H9 (cell line): ENCODE results near the gene KCNG3. TPM values are rescaled to one million over a fixed set of nuclear protein-coding genes. Genes with fewer than 3 reads are reported as not detected.

ENCODE experiments used
- DNase-seq: peaks from one replicate; pipeline ENCODE4 v3.0.0-alpha.2; 2017
- H2AFZ ChIP-seq: one replicate; pipeline ENCODE4 v1.6.1; 2013; ENCODE audit warnings: mild to moderate bottlenecking, low read length, control low read depth, moderate library complexity
- H2AK5ac ChIP-seq: 2 replicates; pipeline ENCODE4 v1.6.1; 2013; ENCODE audit warnings: low read length, control low read depth, mixed read lengths; ENCODE audit not compliant: insufficient read length
- H2BK120ac ChIP-seq: one replicate; pipeline ENCODE4 v1.6.1; 2013; ENCODE audit warnings: low read depth, mild to moderate bottlenecking, low read length, control low read depth, inconsistent platforms; ENCODE audit not compliant: poor library complexity, severe bottlenecking
- H2BK12ac ChIP-seq: 2 replicates; pipeline ENCODE4 v1.6.1; 2013; ENCODE audit warnings: low read length, control low read depth, mixed read lengths, low read depth; ENCODE audit not compliant: insufficient read length
- H2BK15ac ChIP-seq: 2 replicates; pipeline ENCODE4 v1.6.1; 2013; ENCODE audit warnings: low read depth, low read length, control low read depth
- H2BK20ac ChIP-seq: one replicate; pipeline ENCODE4 v1.6.1; 2013; ENCODE audit warnings: low read depth, mild to moderate bottlenecking, low read length, control low read depth, inconsistent platforms; ENCODE audit not compliant: poor library complexity, severe bottlenecking
- H2BK5ac ChIP-seq: 2 replicates; pipeline ENCODE4 v1.6.1; 2013; ENCODE audit warnings: low read length, control low read depth, mixed read lengths; ENCODE audit not compliant: insufficient read length
- H3K14ac ChIP-seq: 2 replicates; pipeline ENCODE4 v1.6.1; 2013; ENCODE audit warnings: low read length, control low read depth; ENCODE audit not compliant: insufficient read depth
- H3K18ac ChIP-seq: 2 replicates; pipeline ENCODE4 v1.6.1; 2013; ENCODE audit warnings: low read depth, mild to moderate bottlenecking, mixed read lengths, low read length, control low read depth; ENCODE audit not compliant: insufficient read length
- H3K23ac ChIP-seq: 2 replicates; pipeline ENCODE4 v1.6.1; 2013; ENCODE audit warnings: low read length, control low read depth, mixed read lengths, low read depth; ENCODE audit not compliant: insufficient read length
- H3K23me2 ChIP-seq: 2 replicates; pipeline ENCODE4 v1.6.1; 2013; ENCODE audit warnings: low read depth, mild to moderate bottlenecking, mixed read lengths, low read length, control low read depth; ENCODE audit not compliant: insufficient read length, poor library complexity, severe bottlenecking
- H3K27ac ChIP-seq: 2 replicates; pipeline ENCODE4 v1.5.1; 2013; ENCODE audit warnings: low read length, control low read depth, mixed read lengths, low read depth; ENCODE audit not compliant: insufficient read length
- H3K27me3 ChIP-seq: 2 replicates; pipeline ENCODE4 v1.6.1; 2013; ENCODE audit warnings: low read length, control low read depth, inconsistent platforms; ENCODE audit not compliant: insufficient read depth
- H3K4ac ChIP-seq: 2 replicates; pipeline ENCODE4 v1.6.1; 2013; ENCODE audit warnings: low read depth, mild to moderate bottlenecking, control low read depth, inconsistent platforms, low read length, moderate library complexity
- H3K4me1 ChIP-seq: 2 replicates; pipeline ENCODE4 v1.6.1; 2013; ENCODE audit warnings: low read length, control low read depth, inconsistent platforms; ENCODE audit not compliant: insufficient read depth
- H3K4me2 ChIP-seq: 2 replicates; pipeline ENCODE4 v1.6.1; 2013; ENCODE audit warnings: low read length, control low read depth, mixed read lengths; ENCODE audit not compliant: insufficient read length, insufficient read depth
- H3K56ac ChIP-seq: 2 replicates; pipeline ENCODE4 v1.6.1; 2013; ENCODE audit warnings: low read depth, mild to moderate bottlenecking, mixed read lengths, low read length, control low read depth; ENCODE audit not compliant: insufficient read length
- H3K79me1 ChIP-seq: 2 replicates; pipeline ENCODE4 v1.6.1; 2013; ENCODE audit warnings: low read depth, mild to moderate bottlenecking, moderate library complexity, low read length, control low read depth, inconsistent platforms; ENCODE audit not compliant: insufficient read depth, poor library complexity, severe bottlenecking
- H3K79me2 ChIP-seq: 2 replicates; pipeline ENCODE4 v1.6.1; 2013; ENCODE audit warnings: low read length, control low read depth, inconsistent platforms; ENCODE audit not compliant: insufficient read depth
- H3K9ac ChIP-seq: 2 replicates; pipeline ENCODE4 v1.6.1; 2013; ENCODE audit warnings: low read length, control low read depth, mixed read lengths; ENCODE audit not compliant: insufficient read length; ENCODE audit errors: extremely low read depth
- H3K9me3 ChIP-seq: one replicate; pipeline ENCODE4 v1.6.1; 2013; ENCODE audit warnings: low read depth, low read length, inconsistent platforms; ENCODE audit not compliant: control insufficient read depth
- H3T11ph ChIP-seq: one replicate; pipeline ENCODE4 v1.6.1; 2013; ENCODE audit warnings: mild to moderate bottlenecking, low read length, control low read depth, inconsistent platforms
- H4K20me1 ChIP-seq: one replicate; pipeline ENCODE4 v1.6.1; 2013; ENCODE audit not compliant: control insufficient read depth, insufficient read length, insufficient read depth
- H4K5ac ChIP-seq: 2 replicates; pipeline ENCODE4 v1.6.1; 2013; ENCODE audit warnings: low read depth, mild to moderate bottlenecking, mixed read lengths, low read length, control low read depth; ENCODE audit not compliant: insufficient read length
- H4K8ac ChIP-seq: replicated peaks from 2 replicates; pipeline ENCODE4 v1.6.1; 2013; ENCODE audit warnings: low read length, control low read depth, mixed read lengths, low read depth; ENCODE audit not compliant: insufficient read length
- H4K91ac ChIP-seq: 2 replicates; pipeline ENCODE4 v1.6.1; 2013; ENCODE audit warnings: low read depth, mild to moderate bottlenecking, moderate library complexity, mixed read lengths, low read length, control low read depth; ENCODE audit not compliant: insufficient read length
- H3K27ac Mint-ChIP-seq, 3 experiments: 2 replicates in 2 of 3; 3 replicates in 1 of 3; pipeline ENCODE4 v1.8.0; 2020 to 2021; ENCODE audit warnings: mixed read lengths in 3 of 3, mild to moderate bottlenecking in 1 of 3, moderate library complexity in 1 of 3
- H3K27me3 Mint-ChIP-seq: 2 replicates; pipeline ENCODE4 v1.8.0; 2021; ENCODE audit warnings: low read depth, mild to moderate bottlenecking, moderate library complexity, mixed read lengths
- H3K36me3 Mint-ChIP-seq, 3 experiments: 2 replicates in 2 of 3; 3 replicates in 1 of 3; pipeline ENCODE4 v1.8.0; 2020 to 2021; ENCODE audit warnings: low read depth in 3 of 3, mixed read lengths in 3 of 3; ENCODE audit not compliant: insufficient read depth in 1 of 3
- H3K4me1 Mint-ChIP-seq, 2 experiments: 2 replicates each; pipeline ENCODE4 v1.8.0; 2020; ENCODE audit warnings: mixed read lengths in 2 of 2
- H3K4me3 Mint-ChIP-seq, 2 experiments: 2 replicates in 1 of 2; 3 replicates in 1 of 2; pipeline ENCODE4 v1.8.0; 2020 to 2021; ENCODE audit warnings: mild to moderate bottlenecking in 2 of 2, mixed read lengths in 2 of 2, moderate library complexity in 1 of 2
- H3K9me3 Mint-ChIP-seq, 2 experiments: 2 replicates in 1 of 2; 3 replicates in 1 of 2; pipeline ENCODE4 v1.8.0; 2020; ENCODE audit warnings: mild to moderate bottlenecking in 2 of 2, mixed read lengths in 2 of 2, moderate library complexity in 1 of 2
- WGBS: extraction: QIAGEN DNeasy Blood & Tissue Kit; methylation state at CpG from one replicate; pipeline ENCODE4 v1.1.7; 2013; ENCODE audit warnings: missing lambda C conversion rate, low lambda C conversion rate, mixed read lengths; ENCODE audit not compliant: insufficient read length; ENCODE audit errors: extremely low coverage; 5-methylcytosine and 5-hydroxymethylcytosine counted together
- total RNA-seq: library from RNA; stranded (reverse); gene quantifications from 2 replicates; pipeline ENCODE4 v1.2.1, GENCODE V29; 2021
- TF ChIP-seq, protein P1 (sequence below): fragments of 200-600 bp; sonication (generic); conservative IDR thresholded peaks from 3 replicates; pipeline ENCODE4 v1.8.0; 2021; ENCODE audit warnings: antibody characterized with exemption, mild to moderate bottlenecking

The KCNG3 gene
- total RNA-seq, 1 experiment from 2014 or later, result 16.5 TPM

DNA sequence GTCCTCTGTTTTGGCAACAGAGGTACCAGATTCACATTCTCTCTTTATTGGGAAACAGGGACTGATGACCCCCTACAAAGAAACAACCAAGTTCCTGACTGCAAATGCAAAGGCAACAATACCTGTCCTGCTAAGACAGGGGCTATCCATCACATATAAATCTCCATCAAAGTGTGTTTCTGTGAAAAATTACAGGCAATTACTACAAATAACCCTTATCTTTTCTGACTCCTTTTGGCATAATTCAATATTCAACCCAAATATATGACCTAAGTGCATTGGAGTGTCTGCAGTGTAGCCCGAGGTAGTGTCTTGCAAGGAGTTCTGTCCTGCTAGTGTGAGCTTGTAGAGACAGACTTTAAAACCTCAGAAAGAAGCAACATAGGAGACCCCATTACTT, 35.4 kb downstream of the KCNG3 start:
- no peak overlapping the region for H2AFZ ChIP-seq
- H3K9me3 ChIP-seq, result no peaks in the 10 kb centered on the region
- no peak overlapping the region for H3K27ac ChIP-seq
- H4K20me1 ChIP-seq, result no peaks in the 10 kb centered on the region
- H3K14ac ChIP-seq, result no peak overlapping the region
- no peak overlapping the region for H3K56ac ChIP-seq
- no peak overlapping the region for H3K23ac ChIP-seq
- H3K79me2 ChIP-seq, result no peaks in the 10 kb centered on the region
- H3K9ac ChIP-seq, result no peak overlapping the region
- peaks cover 28 to 38% of the 10 kb centered on the region in 2 experiments for H3K4me1 Mint-ChIP-seq
- no peak overlapping the region for H3T11ph ChIP-seq
- H3K4me1 ChIP-seq, result no peaks in the 10 kb centered on the region
- TF ChIP-seq, protein P1, sequence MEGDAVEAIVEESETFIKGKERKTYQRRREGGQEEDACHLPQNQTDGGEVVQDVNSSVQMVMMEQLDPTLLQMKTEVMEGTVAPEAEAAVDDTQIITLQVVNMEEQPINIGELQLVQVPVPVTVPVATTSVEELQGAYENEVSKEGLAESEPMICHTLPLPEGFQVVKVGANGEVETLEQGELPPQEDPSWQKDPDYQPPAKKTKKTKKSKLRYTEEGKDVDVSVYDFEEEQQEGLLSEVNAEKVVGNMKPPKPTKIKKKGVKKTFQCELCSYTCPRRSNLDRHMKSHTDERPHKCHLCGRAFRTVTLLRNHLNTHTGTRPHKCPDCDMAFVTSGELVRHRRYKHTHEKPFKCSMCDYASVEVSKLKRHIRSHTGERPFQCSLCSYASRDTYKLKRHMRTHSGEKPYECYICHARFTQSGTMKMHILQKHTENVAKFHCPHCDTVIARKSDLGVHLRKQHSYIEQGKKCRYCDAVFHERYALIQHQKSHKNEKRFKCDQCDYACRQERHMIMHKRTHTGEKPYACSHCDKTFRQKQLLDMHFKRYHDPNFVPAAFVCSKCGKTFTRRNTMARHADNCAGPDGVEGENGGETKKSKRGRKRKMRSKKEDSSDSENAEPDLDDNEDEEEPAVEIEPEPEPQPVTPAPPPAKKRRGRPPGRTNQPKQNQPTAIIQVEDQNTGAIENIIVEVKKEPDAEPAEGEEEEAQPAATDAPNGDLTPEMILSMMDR, result no peak
- H2BK120ac ChIP-seq, result no peak overlapping the region
- no peak overlapping the region for H3K18ac ChIP-seq
- no peak overlapping the region for H4K5ac ChIP-seq
- H3K27me3 Mint-ChIP-seq, result no peaks in the 10 kb centered on the region
- H3K79me1 ChIP-seq, result peaks cover 7% of the 10 kb centered on the region
- no peaks in the 10 kb centered on the region for H3K23me2 ChIP-seq
- H3K9me3 Mint-ChIP-seq, result no peaks in the 10 kb centered on the region
- no peak overlapping the region for H2BK20ac ChIP-seq
- H2BK5ac ChIP-seq, result no peak overlapping the region
- no peak overlapping the region for H2BK12ac ChIP-seq
- H2AK5ac ChIP-seq, result no peak overlapping the region
- WGBS, result no CpG with 5 or more reads among the region's 1 CpG
- no peak overlapping the region for H3K4ac ChIP-seq
- H3K27ac Mint-ChIP-seq, result peak overlapping the region in 1 of 3 experiments; percentile 92; a peak in 2 of 7 replicates
- no peak overlapping the region for H4K8ac ChIP-seq
- H3K4me3 Mint-ChIP-seq, result no peak overlapping the region
- no peak overlapping the region for H3K4me2 ChIP-seq
- no peak for DNase-seq
- H4K91ac ChIP-seq, result no peak overlapping the region
- peaks cover 5 to 27% (median 14%) of the 10 kb centered on the region in 3 experiments; a peak in 6 of 7 replicates for H3K36me3 Mint-ChIP-seq
- H3K27me3 ChIP-seq, result no peaks in the 10 kb centered on the region
- no peak overlapping the region for H2BK15ac ChIP-seq
